ENCODE measurements around the gene SLC2A10.

- TF ChIP-seq CTCF (IDR thresholded peaks at IDR 0.05; ENCODE audit: low read depth, low read length) (no peak), MYC (IDR thresholded peaks at IDR 0.05; ENCODE audit: low read depth, low read length) (no peak), POLR2A (IDR thresholded peaks at IDR 0.05; ENCODE audit: extremely low read depth, insufficient read length) (no peak)
Measured at GRCh38 chr20:46710153-46710913, 884 bp downstream of the SLC2A10 start.

Measured in NB4 (cell line).